NCI-H526 treated with DMSO at 0.1 percent for 48 hours (cell line): ENCODE results near the gene OLFM2.
"Not testable (repeated sequence)": the region's sequence is repeated elsewhere in the genome, so short reads cannot be mapped to it uniquely, and the experiment has no call there.

Experiments
- DNase-seq: peaks from one replicate; lab custom pipeline; 2025; lab: John Stamatoyannopoulos, UW

The OLFM2 gene

GRCh38 chr19:9936326-9937000 lies at the start of gene OLFM2:
OLFM2 (minus strand) TSS chr19:9936515; CDS start chr19:9936366, 149 bp downstream.
- no peak for DNase-seq

- DNase-seq: no peak
Observed at GRCh38 chr19:9981406-9982260, 45.3 kb upstream of the OLFM2 start.

GRCh38 chr19:9972103-9972502 lies 35.8 kb upstream of the OLFM2 start:
- DNase-seq: no peak

- DNase-seq: no peak
Observed at GRCh38 chr19:9971166-9971897, 35.0 kb upstream of the OLFM2 start.

GRCh38 chr19:9970481-9970880 lies 34.2 kb upstream of the OLFM2 start:
- DNase-seq: no peak

- DNase-seq: no peak
Observed at GRCh38 chr19:9969688-9969975, 33.3 kb upstream of the OLFM2 start.

GRCh38 chr19:9968820-9969687 lies 32.7 kb upstream of the OLFM2 start:
- no peak for DNase-seq

- DNase-seq: no peak
Observed at GRCh38 chr19:9967326-9967725, 31.0 kb upstream of the OLFM2 start.

- DNase-seq: no peak
Observed at GRCh38 chr19:9966448-9966847, 30.1 kb upstream of the OLFM2 start.

- no peak for DNase-seq
Observed at GRCh38 chr19:9966024-9966423, 29.7 kb upstream of the OLFM2 start.

GRCh38 chr19:9962623-9963290 lies 26.4 kb upstream of the OLFM2 start:
- DNase-seq: no peak

- no peak for DNase-seq
Observed at GRCh38 chr19:9961103-9961502, 24.8 kb upstream of the OLFM2 start.

GRCh38 chr19:9958379-9958821 lies 22.1 kb upstream of the OLFM2 start:
- no peak for DNase-seq

- no peak for DNase-seq
Observed at GRCh38 chr19:9956956-9957355, 20.6 kb upstream of the OLFM2 start.

- DNase-seq: no peak
Observed at GRCh38 chr19:9953802-9954542, 17.7 kb upstream of the OLFM2 start.

GRCh38 chr19:9952276-9952675 lies 16.0 kb upstream of the OLFM2 start:
- DNase-seq: no peak

GRCh38 chr19:9947441-9947840 lies 11.1 kb upstream of the OLFM2 start:
- DNase-seq: no peak

GRCh38 chr19:9946528-9947125 lies 10.3 kb upstream of the OLFM2 start:
- DNase-seq: not testable (repeated sequence)

GRCh38 chr19:9945319-9945966 lies 9.1 kb upstream of the OLFM2 start:
- no peak for DNase-seq

GRCh38 chr19:9943744-9944143 lies 7.4 kb upstream of the OLFM2 start:
- DNase-seq: no peak
